IMR-90 (cell line): ENCODE data around the gene CPAMD8. TPM values are rescaled to one million over a fixed set of nuclear protein-coding genes. Genes with fewer than 3 reads are reported as not detected.

Source experiments
- ATAC-seq: fragments of 200-7000 bp; cut with Tn5 transposase; 2 replicates; pipeline ENCODE4 v1.9.1; 2020; ENCODE audit warnings: low read depth, mild to moderate bottlenecking, moderate library complexity
- BruUV-seq: library from RNA; stranded (reverse); fragments of 400-500 nt; replicated peaks from 2 replicates; lab custom pipeline; 2021; lab: Mats Ljungman, UMichigan
- CTCF ChIA-PET: fragments of 300-600 bp; formaldehyde crosslinking; extraction: SDS; loops from one replicate; lab custom pipeline; 2021; ENCODE audit warnings: antibody characterized with exemption; lab: Yijun Ruan, JAX
- POLR2A ChIA-PET: fragments of 300-600 bp; sonication (Branson Sonifier 250); formaldehyde crosslinking; loops from one replicate; lab custom pipeline; 2022; ENCODE audit warnings: antibody characterized with exemption; ENCODE audit not compliant: unreplicated experiment; lab: Charles Lee
- DNase-seq: peaks from one replicate; pipeline ENCODE4 v3.0.0; 2013
- H2AFZ ChIP-seq: replicated peaks from 2 replicates; pipeline ENCODE3; 2013; ENCODE audit warnings: low read length, mild to moderate bottlenecking; ENCODE audit not compliant: poor library complexity
- H2AK5ac ChIP-seq: 2 replicates; pipeline ENCODE4 v1.6.1; 2013; ENCODE audit warnings: low read depth, low read length, inconsistent platforms
- H2AK9ac ChIP-seq: replicated peaks from 2 replicates; pipeline ENCODE3; 2013; ENCODE audit warnings: mild to moderate bottlenecking, low read depth, low read length, moderate library complexity; ENCODE audit not compliant: poor library complexity
- H2BK120ac ChIP-seq: 2 replicates; pipeline ENCODE4 v1.6.1; 2013; ENCODE audit warnings: low read depth, low read length, inconsistent platforms
- H2BK15ac ChIP-seq: 3 replicates; pipeline ENCODE4 v1.6.1; 2013; ENCODE audit warnings: low read depth, low read length, inconsistent platforms
- H2BK20ac ChIP-seq: 2 replicates; pipeline ENCODE4 v1.6.1; 2013; ENCODE audit warnings: low read depth, mild to moderate bottlenecking, inconsistent platforms, low read length, moderate library complexity
- H2BK5ac ChIP-seq: 2 replicates; pipeline ENCODE4 v1.6.1; 2013; ENCODE audit warnings: mild to moderate bottlenecking, low read depth, low read length, inconsistent platforms; ENCODE audit not compliant: poor library complexity, severe bottlenecking
- H3K14ac ChIP-seq: replicated peaks from 2 replicates; pipeline ENCODE4 v1.6.1; 2013; ENCODE audit warnings: low read depth, low read length, inconsistent platforms
- H3K18ac ChIP-seq: 2 replicates; pipeline ENCODE4 v1.6.1; 2013; ENCODE audit warnings: low read depth, low read length, control low read depth
- H3K23ac ChIP-seq: 2 replicates; pipeline ENCODE4 v1.6.1; 2013; ENCODE audit warnings: low read depth, low read length, inconsistent platforms
- H3K27ac ChIP-seq: 2 replicates; pipeline ENCODE4 v1.5.1; 2013; ENCODE audit warnings: mild to moderate bottlenecking, control low read depth, low read length; ENCODE audit not compliant: insufficient read depth
- H3K27me3 ChIP-seq: 2 replicates; pipeline ENCODE4 v1.6.1; 2013; ENCODE audit warnings: low read length; ENCODE audit not compliant: control insufficient read depth, insufficient read depth
- H3K36me3 ChIP-seq: 2 replicates; pipeline ENCODE4 v1.6.1; 2013; ENCODE audit warnings: low read length, mixed read lengths; ENCODE audit not compliant: control insufficient read depth, insufficient read depth
- H3K4ac ChIP-seq: 2 replicates; pipeline ENCODE4 v1.6.1; 2013; ENCODE audit warnings: low read depth, low read length, inconsistent platforms
- H3K4me1 ChIP-seq: 2 replicates; pipeline ENCODE4 v1.6.1; 2013; ENCODE audit warnings: low read length, mixed read lengths; ENCODE audit not compliant: control insufficient read depth, insufficient read depth
- H3K4me2 ChIP-seq: 2 replicates; pipeline ENCODE4 v1.6.1; 2013; ENCODE audit warnings: low read depth, mild to moderate bottlenecking, control low read depth, low read length, moderate library complexity
- H3K4me3 ChIP-seq: 2 replicates; pipeline ENCODE4 v1.5.1; 2013; ENCODE audit warnings: low read depth, mild to moderate bottlenecking, control low read depth, low read length, moderate library complexity; ENCODE audit not compliant: insufficient read depth
- H3K56ac ChIP-seq: 2 replicates; pipeline ENCODE4 v1.6.1; 2013; ENCODE audit warnings: low read length, inconsistent platforms; ENCODE audit not compliant: insufficient read depth; ENCODE audit errors: extremely low read depth
- H3K79me1 ChIP-seq, 2 experiments: 2 replicates each; pipeline ENCODE4 v1.6.1; 2013; ENCODE audit warnings: low read length in 2 of 2, inconsistent platforms in 1 of 2, low read depth in 1 of 2
- H3K9ac ChIP-seq: 2 replicates; pipeline ENCODE4 v1.6.1; 2013; ENCODE audit warnings: low read depth, low read length, control low read depth
- H3K9me1 ChIP-seq: 2 replicates; pipeline ENCODE4 v1.6.1; 2013; ENCODE audit warnings: low read length, inconsistent platforms; ENCODE audit not compliant: insufficient read depth
- H3K9me3 ChIP-seq: 2 replicates; pipeline ENCODE4 v1.6.1; 2013; ENCODE audit warnings: low read length; ENCODE audit not compliant: control insufficient read depth, insufficient read depth
- H4K20me1 ChIP-seq: 2 replicates; pipeline ENCODE4 v1.6.1; 2013; ENCODE audit warnings: low read length, inconsistent platforms; ENCODE audit not compliant: insufficient read depth
- H4K5ac ChIP-seq: 2 replicates; pipeline ENCODE4 v1.6.1; 2013; ENCODE audit warnings: mild to moderate bottlenecking, low read depth, low read length, control low read depth
- H4K8ac ChIP-seq, 2 experiments: 2 replicates each; pipeline ENCODE4 v1.6.1; 2013; ENCODE audit warnings: low read depth in 2 of 2, low read length in 2 of 2, control low read depth in 1 of 2, inconsistent platforms in 1 of 2
- H4K91ac ChIP-seq: 2 replicates; pipeline ENCODE4 v1.6.1; 2013; ENCODE audit warnings: low read depth, low read length, inconsistent platforms; ENCODE audit not compliant: insufficient read depth
- NFE2L2 ChIP-seq: fragments of 150-350 bp; IDR thresholded peaks from 2 replicates; pipeline ENCODE4 v1.6.1; 2016; ENCODE audit warnings: low read depth, mild to moderate bottlenecking, low read length
- POLR2A ChIP-seq: IDR thresholded peaks from 2 replicates; pipeline ENCODE4 v1.6.1; 2012; ENCODE audit warnings: mild to moderate bottlenecking, low read depth, low read length
- RCOR1 ChIP-seq: IDR thresholded peaks from 2 replicates; pipeline ENCODE4 v1.6.1; 2012; ENCODE audit warnings: mild to moderate bottlenecking, low read length, improper control_type of control experiment; ENCODE audit not compliant: insufficient replicate concordance
- WGBS, 2 experiments: methylation state at CpG; one replicate each; pipeline versions ENCODE4 v1.1.5 to v1.1.7; 2013; ENCODE audit warnings: missing lambda C conversion rate in 2 of 2; ENCODE audit not compliant: insufficient read length in 1 of 2; ENCODE audit errors: extremely low coverage in 2 of 2; 5-methylcytosine and 5-hydroxymethylcytosine counted together
- dilution Hi-C: fragments of 300-500 bp; cut with HindIII; formaldehyde crosslinking; loops from one replicate; pipeline ENCODE4 v1.14.3; 2018; ENCODE audit warnings: low sequenced_read_pairs; ENCODE audit not compliant: unreplicated experiment
- in situ Hi-C: fragments of 300-500 bp; cut with MboI; formaldehyde crosslinking; loops from 3 replicates; pipeline ENCODE4 v1.14.3; 2019; ENCODE audit warnings: low sequenced_read_pairs, inconsistent platforms, mixed read lengths
- intact Hi-C: fragments of 100-400 bp; cut with micrococcal nuclease; formaldehyde crosslinking; loops from 2 replicates; pipeline ENCODE4 v1.10.0; 2022
- polyA plus RNA-seq, 3 experiments: library from polyadenylated mRNA; depleted of rRNA; stranded (reverse); fragments of >200 nt; gene quantifications; 2 replicates each; pipeline ENCODE4 v1.2.3, GENCODE V29; 2012; ENCODE audit warnings: low replicate concordance in 1 of 3
- total RNA-seq: library from RNA; depleted of rRNA; stranded (reverse); fragments of >200 nt; gene quantifications from 2 replicates; pipeline ENCODE4 v1.2.3, GENCODE V29; 2012
- TF ChIP-seq, protein P1 (sequence below): fragments of 150-350 bp; IDR thresholded peaks from 2 replicates; pipeline ENCODE4 v1.6.1; 2017; ENCODE audit warnings: mild to moderate bottlenecking, antibody characterized with exemption, low read length, low read depth

CPAMD8 gene
- total and polyA plus RNA-seq, 2 of the 4 experiments (the other 2 are of a cell fraction), result 0.36 to 0.79 TPM

DNA sequence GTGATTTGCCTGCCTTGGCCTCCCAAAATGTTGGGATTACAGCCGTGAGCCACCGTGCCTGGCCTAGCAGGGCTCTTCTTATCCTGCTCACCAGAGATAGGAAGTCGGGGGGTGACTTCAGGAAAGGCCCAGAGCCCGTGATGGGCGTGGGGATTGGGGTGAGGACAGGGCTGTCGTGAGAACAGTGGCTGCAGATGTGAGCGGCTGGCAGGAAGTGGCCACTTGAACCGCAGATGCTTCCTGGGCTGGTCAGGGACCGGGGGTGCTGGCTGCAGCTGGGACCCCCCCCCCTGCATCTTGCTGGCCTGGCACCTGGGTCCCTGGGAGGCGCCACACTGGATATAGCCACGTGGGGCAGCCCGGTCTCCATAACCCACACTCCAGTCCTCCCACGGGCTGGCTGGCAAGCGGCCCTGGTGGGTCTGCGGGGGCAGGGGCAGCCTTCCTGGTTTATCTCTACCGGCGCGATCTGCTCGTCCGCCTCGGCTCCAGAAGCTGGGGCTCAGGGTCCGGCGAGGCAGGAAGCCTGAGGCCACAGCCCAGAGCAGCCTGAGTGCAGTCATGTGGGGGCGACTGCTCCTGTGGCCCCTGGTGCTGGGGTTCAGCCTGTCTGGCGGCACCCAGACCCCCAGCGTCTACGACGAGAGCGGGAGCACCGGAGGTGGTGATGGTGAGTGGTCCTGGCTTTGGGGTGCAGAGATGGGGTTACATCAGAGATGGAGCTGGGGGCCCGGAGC lies 137.8 kb downstream of the CPAMD8 start, which contains the start of gene F2RL3:
Gene F2RL3 (plus strand): TSS at position 371 of the 737 bp plus-strand sequence. CDS start 191 bp downstream, at position 562.
- Histone ChIP-seq H2BK15ac (no peak within 1 kb of the TSS), H3K4me1 (no peaks in the 10 kb centered on the region), H3K14ac (no peak within 1 kb of the TSS; the same call in 1 of the 2 replicates), H2AFZ (peak within 1 kb of the TSS; percentile 26), H3K79me1 (no peaks in the 10 kb centered on the region), H2BK120ac (no peak within 1 kb of the TSS), H3K36me3 (no peaks in the 10 kb centered on the region), H3K4me2 (no peak within 1 kb of the TSS), H3K4me3 (no peak within 1 kb of the TSS), H2AK5ac (no peak within 1 kb of the TSS), H3K27ac (no peak within 1 kb of the TSS), H3K23ac (no peak within 1 kb of the TSS), H3K18ac (no peak within 1 kb of the TSS), H3K27me3 (no peaks in the 10 kb centered on the region; the same call in 1 of the 2 replicates), H3K4ac (no peak within 1 kb of the TSS), H4K20me1 (no peaks in the 10 kb centered on the region), H2AK9ac (peak within 1 kb of the TSS; percentile 71), H4K5ac (no peak within 1 kb of the TSS), H3K9me3 (no peaks in the 10 kb centered on the region), H2BK20ac (no peak within 1 kb of the TSS), H2BK5ac (no peak within 1 kb of the TSS), H3K56ac (no peak within 1 kb of the TSS), H3K9ac (no peak within 1 kb of the TSS), H3K9me1 (no peaks in the 10 kb centered on the region), H4K8ac (0 out of 4 replicates have a peak within 1 kb of the TSS, but pooled peaks of 1 of the 2 experiments have one; percentile 49), H4K91ac (no peak within 1 kb of the TSS)
- in situ Hi-C loops, result no loop called here
- dilution Hi-C loops, result no loop called here
- POLR2A ChIA-PET, result no interaction called here
- TF ChIP-seq, protein P1, sequence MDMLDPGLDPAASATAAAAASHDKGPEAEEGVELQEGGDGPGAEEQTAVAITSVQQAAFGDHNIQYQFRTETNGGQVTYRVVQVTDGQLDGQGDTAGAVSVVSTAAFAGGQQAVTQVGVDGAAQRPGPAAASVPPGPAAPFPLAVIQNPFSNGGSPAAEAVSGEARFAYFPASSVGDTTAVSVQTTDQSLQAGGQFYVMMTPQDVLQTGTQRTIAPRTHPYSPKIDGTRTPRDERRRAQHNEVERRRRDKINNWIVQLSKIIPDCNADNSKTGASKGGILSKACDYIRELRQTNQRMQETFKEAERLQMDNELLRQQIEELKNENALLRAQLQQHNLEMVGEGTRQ, result 0 out of 2 replicates have a peak, but pooled peaks have one; percentile 15
- no peak for TF ChIP-seq POLR2A
- no peak for TF ChIP-seq NFE2L2
- no peak for TF ChIP-seq RCOR1
- ATAC-seq, result peak; percentile 32
- WGBS, 2 experiments, result 40% methylated on average over 10 of the region's 31 CpGs; no CpG with 5 or more reads in 1 of the 2 experiments
- DNase-seq, result peak; percentile 22
- no TSS peak for BruUV-seq
- CTCF ChIA-PET, result no interaction called here
- intact Hi-C loops, result no loop called here
